AG08396 (cell line): ENCODE measurements around the gene WDR12.
A peak's percentile ranks its signal among the peaks of the same experiment; 100 is the strongest.
"Not testable (repeated sequence)": the region's sequence is repeated elsewhere in the genome, so short reads cannot be mapped to it uniquely, and the experiment has no call there.

Source experiments
- DNase-seq: peaks from one replicate; pipeline ENCODE4 v3.0.0; 2012; ENCODE audit warnings: low spot score, mixed read lengths

The WDR12 gene

GRCh38 chr2:202883987-202884675, 27.3 kb downstream of the WDR12 start:
- peak; percentile 11 for DNase-seq

- no peak for DNase-seq
Measured at GRCh38 chr2:202881570-202881969, 29.9 kb downstream of the WDR12 start.

- DNase-seq: no peak
Measured at GRCh38 chr2:202877699-202878098, 33.8 kb downstream of the WDR12 start.

- peak; percentile 86 for DNase-seq
Measured at GRCh38 chr2:202871300-202872141, 40.0 kb downstream of the WDR12 start, which contains the start of gene ICA1L. TSS of gene ICA1L (minus strand) at chr2:202871766. CDS start at chr2:202829009, 42,757 bp downstream.

GRCh38 chr2:202870431-202871299, 40.8 kb downstream of the WDR12 start:
- peak; percentile 56 for DNase-seq

GRCh38 chr2:202861987-202862386, 49.5 kb downstream of the WDR12 start:
- no peak for DNase-seq

GRCh38 chr2:202858601-202859000, 52.9 kb downstream of the WDR12 start:
- DNase-seq: no peak

GRCh38 chr2:202849343-202849742, 62.1 kb downstream of the WDR12 start:
- not testable (repeated sequence) for DNase-seq

GRCh38 chr2:202848813-202849212, 62.7 kb downstream of the WDR12 start:
- DNase-seq: no peak

- no peak for DNase-seq
Measured at GRCh38 chr2:202847693-202848524, 63.6 kb downstream of the WDR12 start.

- no peak for DNase-seq
Measured at GRCh38 chr2:202844656-202845055, 66.8 kb downstream of the WDR12 start.

GRCh38 chr2:202842690-202843089, 68.8 kb downstream of the WDR12 start:
- DNase-seq: no peak

GRCh38 chr2:202841090-202841867, 70.2 kb downstream of the WDR12 start:
- no peak for DNase-seq

- peak; percentile 67 for DNase-seq
Measured at GRCh38 chr2:202831242-202832220, 79.9 kb downstream of the WDR12 start.

- DNase-seq: no peak
Measured at GRCh38 chr2:202824901-202825300, 86.6 kb downstream of the WDR12 start.
